Trophoblast cell (in vitro differentiated cells and primary cell): ENCODE measurements around the gene MALSU1.

Experiments
- DNase-seq, 2 donors: peaks; one replicate each; pipeline ENCODE4 v3.0.0-alpha.2; 2016
- H2AFZ ChIP-seq: 2 replicates; pipeline ENCODE4 v1.6.1; 2013; ENCODE audit warnings: low read length, moderate library complexity, mild to moderate bottlenecking; ENCODE audit not compliant: insufficient read depth, poor library complexity
- H2AK5ac ChIP-seq: 2 replicates; pipeline ENCODE4 v1.6.1; 2013; ENCODE audit warnings: mild to moderate bottlenecking, low read length
- H2BK120ac ChIP-seq: 2 replicates; pipeline ENCODE4 v1.6.1; 2013; ENCODE audit warnings: low read length, mild to moderate bottlenecking, moderate library complexity; ENCODE audit not compliant: insufficient read depth, poor library complexity
- H2BK12ac ChIP-seq: 2 replicates; pipeline ENCODE4 v1.6.1; 2013; ENCODE audit warnings: mild to moderate bottlenecking, low read length, moderate library complexity
- H2BK5ac ChIP-seq: 2 replicates; pipeline ENCODE4 v1.6.1; 2013; ENCODE audit warnings: low read length, low read depth, moderate library complexity, mild to moderate bottlenecking; ENCODE audit not compliant: poor library complexity
- H3K14ac ChIP-seq: 2 replicates; pipeline ENCODE4 v1.6.1; 2013; ENCODE audit warnings: mild to moderate bottlenecking, low read length
- H3K18ac ChIP-seq: 2 replicates; pipeline ENCODE4 v1.6.1; 2013; ENCODE audit warnings: mild to moderate bottlenecking, low read length
- H3K23ac ChIP-seq: 2 replicates; pipeline ENCODE4 v1.6.1; 2013; ENCODE audit warnings: low read length
- H3K27ac ChIP-seq: 2 replicates; pipeline ENCODE4 v1.5.1; 2013; ENCODE audit warnings: low read depth, mild to moderate bottlenecking, inconsistent platforms, low read length, moderate library complexity
- H3K27me3 ChIP-seq: 2 replicates; pipeline ENCODE4 v1.6.1; 2013; ENCODE audit warnings: inconsistent platforms, mild to moderate bottlenecking, low read length, moderate library complexity; ENCODE audit not compliant: insufficient read depth
- H3K36me3 ChIP-seq, 2 experiments: 1 replicate in 1 of 2; 2 replicates in 1 of 2; pipeline ENCODE4 v1.6.1; 2013; ENCODE audit warnings: low read length in 2 of 2, mild to moderate bottlenecking in 2 of 2, moderate library complexity in 1 of 2; ENCODE audit not compliant: insufficient read depth in 2 of 2, control insufficient read depth in 1 of 2
- H3K4ac ChIP-seq: 2 replicates; pipeline ENCODE4 v1.6.1; 2013; ENCODE audit warnings: low read depth, mild to moderate bottlenecking, low read length, moderate library complexity
- H3K4me1 ChIP-seq, 2 experiments: 1 replicate in 1 of 2; 2 replicates in 1 of 2; pipeline ENCODE4 v1.6.1; 2013; ENCODE audit warnings: low read length in 2 of 2, mild to moderate bottlenecking in 2 of 2, moderate library complexity in 1 of 2; ENCODE audit not compliant: insufficient read depth in 2 of 2, control insufficient read depth in 1 of 2
- H3K4me2 ChIP-seq: 2 replicates; pipeline ENCODE4 v1.6.1; 2013; ENCODE audit warnings: inconsistent platforms, mild to moderate bottlenecking, low read length, moderate library complexity
- H3K4me3 ChIP-seq: 2 replicates; pipeline ENCODE4 v1.5.1; 2013; ENCODE audit warnings: mild to moderate bottlenecking, low read depth, low read length, inconsistent platforms
- H3K79me1 ChIP-seq: one replicate; pipeline ENCODE4 v1.6.1; 2013; ENCODE audit warnings: low read length
- H3K79me2 ChIP-seq: 2 replicates; pipeline ENCODE4 v1.6.1; 2013; ENCODE audit warnings: low read length, mild to moderate bottlenecking; ENCODE audit not compliant: control insufficient read depth, insufficient read depth, poor library complexity
- H3K9ac ChIP-seq: 2 replicates; pipeline ENCODE4 v1.6.1; 2013; ENCODE audit warnings: mild to moderate bottlenecking, low read length
- H3K9me3 ChIP-seq: 2 replicates; pipeline ENCODE4 v1.6.1; 2013; ENCODE audit warnings: low read depth, mild to moderate bottlenecking, control low read depth, inconsistent platforms, low read length; ENCODE audit not compliant: insufficient read depth
- H4K12ac ChIP-seq: 2 replicates; pipeline ENCODE4 v1.6.1; 2013; ENCODE audit warnings: low read depth, mild to moderate bottlenecking, low read length, moderate library complexity
- H4K8ac ChIP-seq: 2 replicates; pipeline ENCODE4 v1.6.1; 2013; ENCODE audit warnings: low read depth, mild to moderate bottlenecking, low read length, moderate library complexity
- H4K91ac ChIP-seq: one replicate; pipeline ENCODE4 v1.6.1; 2013; ENCODE audit warnings: low read depth, mild to moderate bottlenecking, low read length, moderate library complexity
- WGBS: extraction: QIAGEN DNeasy Blood & Tissue Kit; methylation state at CpG from one replicate; pipeline ENCODE4 v1.1.7; 2013; ENCODE audit warnings: missing lambda C conversion rate; ENCODE audit not compliant: insufficient read length, insufficient coverage; ENCODE audit errors: extremely low coverage; 5-methylcytosine and 5-hydroxymethylcytosine counted together

MALSU1 gene

DNA sequence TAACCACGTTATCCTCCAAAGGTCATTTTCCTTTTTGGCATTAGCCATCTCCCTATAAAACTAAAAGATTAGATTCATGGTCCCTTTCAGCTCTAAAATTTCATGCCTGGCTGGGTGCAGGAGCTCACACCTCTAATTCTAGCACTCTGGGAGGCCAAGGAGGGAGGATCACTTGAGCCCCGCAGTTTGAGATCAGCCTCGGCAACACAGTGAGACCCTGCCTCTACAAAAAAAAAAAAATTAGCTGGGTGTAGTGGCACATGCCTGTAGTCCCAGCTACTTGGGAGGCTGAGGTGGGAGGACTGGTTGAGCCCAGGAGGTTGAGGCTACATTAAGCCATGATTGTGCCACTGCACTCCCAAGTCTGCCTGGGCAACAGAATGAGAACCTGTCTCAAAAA is 57.0 kb downstream of the MALSU1 start:
- H3K79me1 ChIP-seq, result no peaks in the 10 kb centered on the region
- H2BK5ac ChIP-seq, result no peak overlapping the region
- peaks cover 1 to 2% of the 10 kb centered on the region in 2 experiments for H3K36me3 ChIP-seq
- H3K9ac ChIP-seq, result no peak overlapping the region
- no peak overlapping the region for H2AK5ac ChIP-seq
- H3K4me3 ChIP-seq, result no peak overlapping the region
- H3K79me2 ChIP-seq, result no peaks in the 10 kb centered on the region
- H4K12ac ChIP-seq, result no peak overlapping the region
- H3K4ac ChIP-seq, result no peak overlapping the region
- H4K8ac ChIP-seq, result no peak overlapping the region
- H4K91ac ChIP-seq, result no peak overlapping the region
- DNase-seq, result no peak
- H3K9me3 ChIP-seq, result no peaks in the 10 kb centered on the region
- no peak overlapping the region for H2AFZ ChIP-seq
- no peaks in the 10 kb centered on the region for H3K27me3 ChIP-seq
- H3K27ac ChIP-seq, result no peak overlapping the region
- WGBS, result no CpG with 5 or more reads among the region's 3 CpGs
- H3K18ac ChIP-seq, result no peak overlapping the region
- H3K4me1 ChIP-seq, result peaks cover 0 to 2% of the 10 kb centered on the region in 2 experiments
- H3K23ac ChIP-seq, result no peak overlapping the region
- H2BK12ac ChIP-seq, result no peak overlapping the region
- H3K4me2 ChIP-seq, result no peak overlapping the region
- H3K14ac ChIP-seq, result no peak overlapping the region
- no peak overlapping the region for H2BK120ac ChIP-seq

DNA sequence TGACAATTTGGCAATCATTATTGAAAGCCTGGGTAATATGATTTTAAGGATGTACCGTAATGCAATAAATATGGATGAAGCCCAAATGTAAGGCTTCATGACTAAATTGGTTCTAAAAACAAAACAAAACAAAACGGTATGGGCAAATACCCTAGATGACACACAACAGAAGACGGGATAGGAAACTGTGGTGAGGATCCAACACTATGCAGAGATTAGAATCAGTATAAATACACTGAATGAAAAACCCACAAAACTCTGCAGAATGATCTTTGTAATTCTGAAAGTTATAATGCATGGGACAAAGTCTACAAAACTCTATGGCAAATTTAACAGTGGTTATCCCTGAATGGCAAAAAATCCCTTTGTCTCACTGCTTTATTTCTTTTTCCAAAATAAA is 57.6 kb downstream of the MALSU1 start:
- Histone ChIP-seq H2AFZ (no peak overlapping the region), H3K4ac (no peak overlapping the region), H3K27ac (no peak overlapping the region), H2BK5ac (no peak overlapping the region), H4K12ac (no peak overlapping the region), H3K4me3 (no peak overlapping the region), H3K18ac (no peak overlapping the region), H4K8ac (no peak overlapping the region), H2BK120ac (no peak overlapping the region), H3K36me3 (peaks cover 1 to 2% of the 10 kb centered on the region in 2 experiments), H3K9ac (no peak overlapping the region), H3K27me3 (no peaks in the 10 kb centered on the region), H4K91ac (no peak overlapping the region), H3K4me1 (peaks cover 0 to 2% of the 10 kb centered on the region in 2 experiments), H2AK5ac (no peak overlapping the region), H2BK12ac (no peak overlapping the region), H3K79me2 (no peaks in the 10 kb centered on the region), H3K14ac (no peak overlapping the region), H3K4me2 (no peak overlapping the region), H3K23ac (no peak overlapping the region), H3K79me1 (no peaks in the 10 kb centered on the region), H3K9me3 (no peaks in the 10 kb centered on the region)
- no peak for DNase-seq
- no CpG with 5 or more reads among the region's 3 CpGs for WGBS

DNA sequence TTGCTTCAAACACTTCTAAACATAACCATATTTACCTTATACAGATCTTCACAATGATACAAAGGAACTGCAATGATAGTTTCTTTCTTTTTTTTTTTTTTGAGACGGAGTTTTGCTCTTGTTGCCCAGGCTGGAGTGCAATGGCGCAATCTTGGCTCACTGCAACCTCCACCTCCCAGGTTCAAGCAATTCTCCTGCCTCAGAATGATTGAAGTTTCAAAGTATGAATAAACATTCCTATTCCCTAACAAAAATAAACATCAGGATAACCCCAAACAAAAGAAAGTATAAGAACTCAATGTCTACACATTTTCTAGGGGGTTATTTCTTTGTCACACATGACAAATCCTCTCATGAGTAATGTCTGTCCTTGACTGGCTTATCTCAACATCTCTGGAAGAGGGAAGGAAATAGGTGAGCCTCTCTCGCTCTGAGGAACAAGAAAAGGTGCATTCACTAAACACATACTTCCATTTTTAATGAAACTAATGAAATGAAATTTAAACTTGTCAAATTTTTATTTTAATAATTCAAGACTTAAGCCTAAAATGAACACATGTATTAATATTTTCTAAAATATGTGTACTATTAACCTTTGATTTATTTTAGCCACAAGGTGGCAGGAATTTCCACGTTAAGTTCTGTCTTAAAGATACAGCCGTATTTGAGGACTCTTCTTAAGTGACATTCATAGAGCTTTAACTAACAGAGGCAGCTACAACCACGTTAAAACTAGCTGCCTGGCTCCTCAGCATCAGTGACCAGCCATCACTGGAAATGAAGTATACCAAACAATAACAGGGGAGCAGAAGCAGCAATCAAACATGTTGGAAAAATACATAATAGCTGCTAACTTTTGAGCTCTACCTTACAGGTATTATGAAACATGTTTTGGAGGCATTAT is 58.3 kb downstream of the MALSU1 start:
- no peak overlapping the region for H2BK12ac ChIP-seq
- DNase-seq, result peak; percentile 2 to 66
- H3K79me1 ChIP-seq, result no peaks in the 10 kb centered on the region
- H2AFZ ChIP-seq, result no peak overlapping the region
- no peak overlapping the region for H2BK5ac ChIP-seq
- no peak overlapping the region for H3K27ac ChIP-seq
- H3K9ac ChIP-seq, result no peak overlapping the region
- H4K91ac ChIP-seq, result no peak overlapping the region
- no peak overlapping the region for H4K8ac ChIP-seq
- H3K14ac ChIP-seq, result no peak overlapping the region
- H3K36me3 ChIP-seq, result peaks cover 1 to 2% of the 10 kb centered on the region in 2 experiments
- H2AK5ac ChIP-seq, result no peak overlapping the region
- H3K27me3 ChIP-seq, result no peaks in the 10 kb centered on the region
- H3K79me2 ChIP-seq, result no peaks in the 10 kb centered on the region
- no peak overlapping the region for H3K4me3 ChIP-seq
- H2BK120ac ChIP-seq, result no peak overlapping the region
- no peak overlapping the region for H3K23ac ChIP-seq
- no peak overlapping the region for H3K4ac ChIP-seq
- no peaks in the 10 kb centered on the region for H3K9me3 ChIP-seq
- no peak overlapping the region for H4K12ac ChIP-seq
- peaks cover 0 to 2% of the 10 kb centered on the region in 2 experiments for H3K4me1 ChIP-seq
- WGBS, result no CpG with 5 or more reads among the region's 6 CpGs
- no peak overlapping the region for H3K4me2 ChIP-seq
- no peak overlapping the region for H3K18ac ChIP-seq

- H3K4me3 ChIP-seq, result no peak overlapping the region
- H4K12ac ChIP-seq, result no peak overlapping the region
- no peak overlapping the region for H4K91ac ChIP-seq
- H3K23ac ChIP-seq, result no peak overlapping the region
- peaks cover 1 to 4% of the 10 kb centered on the region in 2 experiments for H3K36me3 ChIP-seq
- no peak overlapping the region for H3K4ac ChIP-seq
- no peak overlapping the region for H3K27ac ChIP-seq
- WGBS, result no CpG with 5 or more reads among the region's 2 CpGs
- no peak overlapping the region for H3K4me2 ChIP-seq
- H3K79me1 ChIP-seq, result no peaks in the 10 kb centered on the region
- H3K14ac ChIP-seq, result no peak overlapping the region
- H2BK12ac ChIP-seq, result no peak overlapping the region
- H2AFZ ChIP-seq, result no peak overlapping the region
- H3K27me3 ChIP-seq, result no peaks in the 10 kb centered on the region
- no peak overlapping the region for H4K8ac ChIP-seq
- peaks cover 0 to 2% of the 10 kb centered on the region in 2 experiments for H3K4me1 ChIP-seq
- no peak overlapping the region for H2BK120ac ChIP-seq
- H3K9ac ChIP-seq, result no peak overlapping the region
- no peaks in the 10 kb centered on the region for H3K79me2 ChIP-seq
- peak in 1 of 2 donors; percentile 13 for DNase-seq
- no peaks in the 10 kb centered on the region for H3K9me3 ChIP-seq
- H2AK5ac ChIP-seq, result no peak overlapping the region
- no peak overlapping the region for H2BK5ac ChIP-seq
- no peak overlapping the region for H3K18ac ChIP-seq
Observed at GRCh38 chr7:23358152-23358674, 59.1 kb downstream of the MALSU1 start.
